Measurements from ENCODE around the gene PLEKHA4.
"Not testable (repeated sequence)": the region's sequence is repeated elsewhere in the genome, so short reads cannot be mapped to it uniquely, and the experiment has no call there.

PLEKHA4 gene

GRCh38 chr19:48899781-48900476 is 31.5 kb upstream of the PLEKHA4 start, which contains the start of gene NUCB1:
Gene NUCB1, plus strand, starts transcription at chr19:48900312. Its CDS starts 485 bp downstream, at chr19:48900797.
- peaks cover 28% of the 10 kb centered on the region for H3K36me3 Mint-ChIP-seq (ENCODE audit: low read depth)
- H3K4me3 Mint-ChIP-seq = peak within 1 kb of the TSS; percentile 98
- peak within 1 kb of the TSS; percentile 95 for H3K27ac Mint-ChIP-seq
- H3K9me3 Mint-ChIP-seq = no peaks in the 10 kb centered on the region
- peaks cover 25% of the 10 kb centered on the region for H3K4me1 Mint-ChIP-seq (ENCODE audit: low read depth)
- peaks cover 13% of the 10 kb centered on the region for H3K27me3 Mint-ChIP-seq (ENCODE audit: low read depth)

- Mint-ChIP-seq H3K27ac (peak overlapping the region; percentile 84), H3K4me1 (ENCODE audit: low read depth) (peaks cover 28% of the 10 kb centered on the region), H3K36me3 (ENCODE audit: low read depth) (peaks cover 25% of the 10 kb centered on the region), H3K27me3 (ENCODE audit: low read depth) (peaks cover 19% of the 10 kb centered on the region), H3K4me3 (peak overlapping the region; percentile 59)
- H3K9me3 Mint-ChIP-seq = not testable (repeated sequence)
These were observed 31.0 kb upstream of the PLEKHA4 start for GRCh38 chr19:48899386-48899749.

- peaks cover 32% of the 10 kb centered on the region for H3K27me3 Mint-ChIP-seq (ENCODE audit: low read depth)
- H3K9me3 Mint-ChIP-seq = no peaks in the 10 kb centered on the region
- H3K4me1 Mint-ChIP-seq (ENCODE audit: low read depth) = peaks cover 22% of the 10 kb centered on the region
- H3K27ac Mint-ChIP-seq = no peak overlapping the region
- H3K4me3 Mint-ChIP-seq = no peak overlapping the region
- H3K36me3 Mint-ChIP-seq (ENCODE audit: low read depth) = peaks cover 14% of the 10 kb centered on the region
These were observed 28.8 kb upstream of the PLEKHA4 start for GRCh38 chr19:48897181-48897580.

GRCh38 chr19:48896191-48896720 is 27.8 kb upstream of the PLEKHA4 start:
- Mint-ChIP-seq H3K27ac (no peak overlapping the region), H3K4me1 (ENCODE audit: low read depth) (peaks cover 17% of the 10 kb centered on the region), H3K36me3 (ENCODE audit: low read depth) (peaks cover 10% of the 10 kb centered on the region), H3K4me3 (no peak overlapping the region), H3K9me3 (no peaks in the 10 kb centered on the region), H3K27me3 (ENCODE audit: low read depth) (peaks cover 32% of the 10 kb centered on the region)

GRCh38 chr19:48895226-48895625 is 26.8 kb upstream of the PLEKHA4 start:
- H3K4me3 Mint-ChIP-seq = no peak overlapping the region
- H3K9me3 Mint-ChIP-seq = no peaks in the 10 kb centered on the region
- no peak overlapping the region for H3K27ac Mint-ChIP-seq
- H3K27me3 Mint-ChIP-seq (ENCODE audit: low read depth) = peaks cover 32% of the 10 kb centered on the region
- peaks cover 3% of the 10 kb centered on the region for H3K36me3 Mint-ChIP-seq (ENCODE audit: low read depth)
- H3K4me1 Mint-ChIP-seq (ENCODE audit: low read depth) = peaks cover 12% of the 10 kb centered on the region

- Mint-ChIP-seq H3K4me1 (ENCODE audit: low read depth) (peaks cover 3% of the 10 kb centered on the region), H3K9me3 (no peaks in the 10 kb centered on the region), H3K36me3 (ENCODE audit: low read depth) (no peaks in the 10 kb centered on the region), H3K27ac (no peak overlapping the region), H3K4me3 (no peak overlapping the region), H3K27me3 (ENCODE audit: low read depth) (peaks cover 23% of the 10 kb centered on the region)
These were observed 22.1 kb upstream of the PLEKHA4 start for GRCh38 chr19:48890551-48890950.

- not testable (repeated sequence) for H3K4me3 Mint-ChIP-seq, H3K27ac Mint-ChIP-seq
- H3K27me3 Mint-ChIP-seq (ENCODE audit: low read depth) = peaks cover 14% of the 10 kb centered on the region
These were observed 21.1 kb upstream of the PLEKHA4 start for GRCh38 chr19:48889496-48889895.

GRCh38 chr19:48887861-48888612 is 19.6 kb upstream of the PLEKHA4 start:
- Mint-ChIP-seq H3K27me3 (ENCODE audit: low read depth) (peaks cover 5% of the 10 kb centered on the region), H3K36me3 (ENCODE audit: low read depth) (peaks cover 2% of the 10 kb centered on the region), H3K4me1 (ENCODE audit: low read depth) (no peaks in the 10 kb centered on the region), H3K27ac (no peak overlapping the region), H3K9me3 (no peaks in the 10 kb centered on the region), H3K4me3 (no peak overlapping the region)

More at GRCh38 chr19:48889496-48889895, 21.1 kb upstream of the PLEKHA4 start:
- not testable (repeated sequence) for H3K9me3 Mint-ChIP-seq; H3K36me3 Mint-ChIP-seq (ENCODE audit: low read depth); H3K4me1 Mint-ChIP-seq (ENCODE audit: low read depth)

- peaks cover 6% of the 10 kb centered on the region for H3K36me3 Mint-ChIP-seq (ENCODE audit: low read depth)
- H3K4me1 Mint-ChIP-seq (ENCODE audit: low read depth) = no peaks in the 10 kb centered on the region
- H3K9me3 Mint-ChIP-seq = no peaks in the 10 kb centered on the region
- H3K27me3 Mint-ChIP-seq (ENCODE audit: low read depth) = no peaks in the 10 kb centered on the region
- no peak overlapping the region for H3K4me3 Mint-ChIP-seq
- H3K27ac Mint-ChIP-seq = no peak overlapping the region
These were observed 15.3 kb upstream of the PLEKHA4 start for GRCh38 chr19:48883726-48884125.

GRCh38 chr19:48881741-48882657 is 13.6 kb upstream of the PLEKHA4 start:
- no peak overlapping the region for H3K4me3 Mint-ChIP-seq
- H3K9me3 Mint-ChIP-seq = no peaks in the 10 kb centered on the region
- peaks cover 8% of the 10 kb centered on the region for H3K36me3 Mint-ChIP-seq (ENCODE audit: low read depth)
- H3K27me3 Mint-ChIP-seq (ENCODE audit: low read depth) = no peaks in the 10 kb centered on the region
- peaks cover 7% of the 10 kb centered on the region for H3K4me1 Mint-ChIP-seq (ENCODE audit: low read depth)
- H3K27ac Mint-ChIP-seq = no peak overlapping the region

- not testable (repeated sequence) for H3K27ac Mint-ChIP-seq; H3K4me3 Mint-ChIP-seq; H3K9me3 Mint-ChIP-seq; H3K27me3 Mint-ChIP-seq (ENCODE audit: low read depth)
- Mint-ChIP-seq H3K4me1 (ENCODE audit: low read depth) (peaks cover 20% of the 10 kb centered on the region), H3K36me3 (ENCODE audit: low read depth) (peaks cover 22% of the 10 kb centered on the region)
These were observed 11.3 kb upstream of the PLEKHA4 start for GRCh38 chr19:48879696-48880095.

- Mint-ChIP-seq H3K9me3 (no peaks in the 10 kb centered on the region), H3K4me3 (no peak overlapping the region), H3K27ac (no peak overlapping the region)
These were observed 10.7 kb upstream of the PLEKHA4 start for GRCh38 chr19:48879025-48879637.

GRCh38 chr19:48878196-48879024 is 10.0 kb upstream of the PLEKHA4 start:
- Mint-ChIP-seq H3K9me3 (no peaks in the 10 kb centered on the region), H3K4me3 (no peak overlapping the region)

More at GRCh38 chr19:48879025-48879637, 10.7 kb upstream of the PLEKHA4 start:
- Mint-ChIP-seq H3K27me3 (ENCODE audit: low read depth) (no peaks in the 10 kb centered on the region), H3K36me3 (ENCODE audit: low read depth) (peaks cover 27% of the 10 kb centered on the region), H3K4me1 (ENCODE audit: low read depth) (peaks cover 25% of the 10 kb centered on the region)

More at GRCh38 chr19:48878196-48879024, 10.0 kb upstream of the PLEKHA4 start:
- no peaks in the 10 kb centered on the region for H3K27me3 Mint-ChIP-seq (ENCODE audit: low read depth)
- H3K4me1 Mint-ChIP-seq (ENCODE audit: low read depth) = peaks cover 32% of the 10 kb centered on the region
- H3K27ac Mint-ChIP-seq = peak overlapping the region; percentile 70
- peaks cover 33% of the 10 kb centered on the region for H3K36me3 Mint-ChIP-seq (ENCODE audit: low read depth)
